Activated CD8-positive, alpha-beta memory T cell treated with anti-CD3 and anti-CD28 coated beads, Interleukin-2, amount 50 U/mL, for 1 hour (primary cell): ENCODE measurements around the gene SLITRK1.

Experiments used
- DNase-seq: peaks from one replicate; pipeline ENCODE4 v3.0.0-alpha.2; 2020; ENCODE audit errors: extremely low read depth

Gene SLITRK1

GRCh38 chr13:83881917-83882605 lies at the start of gene SLITRK1:
Gene SLITRK1, minus strand, starts transcription at chr13:83882474. Its CDS starts 967 bp downstream, at chr13:83881507.
- no peak for DNase-seq

DNA sequence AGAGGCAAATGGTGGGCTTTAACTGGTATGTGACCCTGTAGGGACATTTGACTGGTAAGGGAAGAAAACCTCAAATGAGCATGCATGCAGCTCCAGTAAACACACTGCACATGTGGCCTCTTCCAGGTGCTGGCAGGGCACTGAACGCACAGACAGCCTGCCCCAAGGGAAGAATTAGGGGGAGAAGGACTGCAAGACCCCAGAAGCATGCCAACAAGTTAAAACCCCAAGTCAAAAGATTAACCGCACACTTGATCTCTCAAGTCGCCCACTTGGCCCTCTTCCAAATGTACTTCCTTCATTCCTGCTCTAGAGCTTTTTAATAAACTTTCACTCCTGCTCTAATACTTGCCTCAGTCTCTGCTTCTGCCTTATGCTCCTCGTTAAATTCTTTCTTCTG lies 46.9 kb upstream of the SLITRK1 start:
- DNase-seq = no peak

- DNase-seq = no peak
Measured at GRCh38 chr13:83919775-83920174, 37.5 kb upstream of the SLITRK1 start.

GRCh38 chr13:83914368-83914767 lies 32.1 kb upstream of the SLITRK1 start:
- DNase-seq = no peak

GRCh38 chr13:83907196-83907989 lies 25.1 kb upstream of the SLITRK1 start:
- no peak for DNase-seq

- DNase-seq = no peak
Measured at GRCh38 chr13:83906240-83906820, 24.1 kb upstream of the SLITRK1 start.

- no peak for DNase-seq
Measured at GRCh38 chr13:83905641-83906040, 23.4 kb upstream of the SLITRK1 start.

DNA sequence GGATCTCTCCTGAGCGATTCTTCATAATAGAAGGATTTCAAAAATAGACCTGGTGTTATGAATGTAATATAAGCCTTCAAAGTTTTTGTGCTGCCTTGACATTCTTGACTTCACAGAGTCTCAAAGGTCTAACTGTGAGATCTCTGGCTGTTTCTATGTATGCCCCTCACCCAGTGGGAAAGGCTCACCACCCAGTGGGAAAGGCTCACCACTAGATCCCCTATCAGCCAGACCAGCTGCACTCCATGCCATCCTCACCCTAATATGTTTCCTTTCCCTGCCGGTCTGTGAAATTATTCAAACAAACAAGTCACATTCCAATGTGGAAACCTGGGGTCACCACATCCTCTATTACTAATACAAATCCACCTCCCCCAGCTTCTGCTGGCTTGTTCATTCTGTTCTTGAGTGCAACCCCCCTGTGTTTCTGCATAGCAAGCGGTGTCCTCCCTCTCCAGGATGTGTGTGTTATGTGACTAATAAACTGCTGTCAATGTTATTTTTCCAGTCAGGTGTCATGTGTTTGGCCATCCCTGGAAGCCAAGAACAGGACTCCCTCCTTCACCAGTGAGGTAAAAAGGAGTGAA lies 13.8 kb upstream of the SLITRK1 start:
- DNase-seq = no peak

DNA sequence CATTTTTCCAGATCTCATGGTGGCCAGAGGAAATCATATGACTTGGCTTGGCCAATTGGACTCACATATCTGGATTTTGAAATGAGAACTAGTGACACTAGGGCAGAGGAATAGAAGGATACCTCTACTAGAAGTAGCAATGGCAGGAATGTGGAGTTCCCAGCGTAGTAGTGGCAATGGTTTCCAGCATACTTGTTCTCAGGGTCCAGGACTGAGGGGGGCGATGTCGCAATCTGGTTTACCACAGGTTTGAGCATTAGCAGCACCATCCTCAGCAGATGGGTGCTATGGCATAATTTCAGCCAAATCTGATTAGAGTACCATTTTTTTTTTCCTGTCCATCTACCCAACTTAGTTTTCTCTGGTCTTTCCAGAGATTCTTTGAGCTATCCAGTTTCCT lies 8.1 kb upstream of the SLITRK1 start:
- DNase-seq = no peak

- no peak for DNase-seq
Measured at GRCh38 chr13:83884141-83884540, 1.9 kb upstream of the SLITRK1 start.

DNA sequence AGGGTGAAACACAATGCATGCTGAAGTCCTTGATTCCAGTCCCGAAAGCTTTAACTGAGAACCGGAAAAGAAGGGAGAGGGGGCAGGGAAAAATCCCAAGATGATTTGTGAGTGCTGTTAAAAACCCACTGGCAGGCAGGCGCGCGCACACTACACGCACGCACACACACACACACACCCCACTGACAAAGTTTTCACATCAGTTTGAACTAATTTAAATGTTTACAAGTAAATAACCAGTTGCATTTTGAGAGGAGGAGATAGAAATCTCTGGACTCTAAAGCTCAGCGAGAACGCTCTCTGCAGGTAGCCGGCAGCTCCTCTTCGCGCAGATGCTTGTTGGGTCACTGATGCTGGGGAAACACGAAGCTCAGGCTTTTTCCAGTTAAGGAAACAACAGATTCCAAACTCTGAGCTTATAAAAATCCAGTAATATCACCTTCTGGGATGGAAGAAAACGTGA lies 818 bp upstream of the SLITRK1 start:
- DNase-seq = no peak

DNA sequence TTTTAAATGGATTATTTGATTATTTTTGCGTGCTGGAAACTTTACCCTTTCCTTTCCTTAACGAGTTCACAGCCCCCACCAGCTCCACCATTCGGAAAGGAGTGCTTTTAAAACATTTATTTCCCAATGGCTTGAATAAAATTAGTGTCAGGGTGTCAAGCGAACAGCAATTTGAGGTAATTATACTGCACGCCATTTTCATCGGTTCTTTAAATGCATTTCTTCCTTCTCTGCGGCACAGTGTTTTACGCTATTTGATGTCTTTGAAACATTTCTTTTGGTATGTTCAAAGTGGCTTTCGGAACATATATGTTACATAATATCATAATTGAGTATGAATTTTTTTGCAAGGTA lies 309 bp upstream of the SLITRK1 start:
- no peak for DNase-seq

- no peak for DNase-seq
Measured at GRCh38 chr13:83881140-83881684, 1.1 kb downstream of the SLITRK1 start.

GRCh38 chr13:83880275-83881139 lies 1.8 kb downstream of the SLITRK1 start:
- DNase-seq = no peak

DNA sequence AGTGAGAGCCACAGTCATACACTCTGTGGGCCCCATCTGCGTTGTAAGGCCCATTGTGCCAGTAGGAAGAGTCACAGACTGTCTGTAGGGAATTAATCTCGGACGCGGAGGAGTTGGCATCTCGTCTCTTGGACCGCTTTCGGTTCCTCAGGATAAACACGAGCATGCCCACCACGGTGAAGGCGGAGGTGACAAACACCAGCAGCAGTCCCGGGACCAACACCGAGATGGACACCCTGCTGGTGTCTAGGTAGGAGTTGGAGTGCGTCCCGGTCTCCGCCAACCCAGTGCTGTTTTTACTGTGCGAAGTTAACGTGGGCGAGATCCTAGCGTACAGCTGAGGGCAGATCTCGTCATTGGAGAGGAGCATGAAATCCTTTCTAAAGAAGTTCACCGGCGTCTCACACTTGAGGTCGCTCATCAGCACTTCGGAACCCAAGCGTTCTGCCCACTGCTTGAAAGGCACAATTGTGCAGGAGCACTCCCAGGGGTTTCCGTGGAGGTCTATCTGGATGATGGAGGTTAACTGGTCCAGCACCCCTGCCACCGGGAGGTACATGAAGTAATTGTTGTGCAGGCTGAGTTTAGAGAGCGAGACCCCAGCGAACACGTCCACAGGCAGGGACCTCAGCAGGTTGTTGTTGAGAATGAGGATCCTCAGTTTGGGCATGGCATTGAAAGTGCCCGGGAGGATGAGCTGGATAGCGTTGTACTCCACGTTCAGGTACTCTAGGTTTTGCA lies 2.7 kb downstream of the SLITRK1 start:
- DNase-seq = no peak

- no peak for DNase-seq
Measured at GRCh38 chr13:83878691-83879430, 3.4 kb downstream of the SLITRK1 start.

GRCh38 chr13:83877651-83878355 lies 4.5 kb downstream of the SLITRK1 start:
- DNase-seq = no peak

GRCh38 chr13:83876546-83876945 lies 5.7 kb downstream of the SLITRK1 start:
- DNase-seq = no peak

DNA sequence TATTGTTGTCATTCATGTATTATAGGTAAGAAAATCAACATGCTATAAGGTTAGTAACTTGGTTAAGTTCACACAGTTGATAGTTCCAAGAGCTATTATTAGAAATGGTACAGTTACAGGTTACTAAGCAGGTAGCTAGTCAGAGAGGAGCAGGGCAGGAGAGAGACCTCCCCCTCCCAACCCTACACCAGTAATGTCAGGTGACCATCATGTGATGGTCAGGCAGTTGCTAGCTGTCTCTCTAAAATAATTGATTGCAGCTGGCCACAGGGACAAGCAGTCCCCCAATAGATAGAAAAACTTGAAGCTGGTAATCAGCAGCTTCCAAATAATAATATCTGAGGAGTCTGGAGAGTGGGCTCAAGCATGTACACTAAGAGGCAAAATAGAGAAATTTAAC lies 14.6 kb downstream of the SLITRK1 start:
- no peak for DNase-seq
